GM21576 (cell line): ENCODE data around the gene FBXO45.
"Not testable (repeated sequence)": the region's sequence is repeated elsewhere in the genome, so short reads cannot be mapped to it uniquely, and the experiment has no call there.

Experiments used
- ATAC-seq: cut with Tn5 transposase; IDR thresholded peaks from one replicate; pipeline ENCODE4 v1.9.1; 2021; ENCODE audit warnings: mild to moderate bottlenecking, moderate library complexity; ENCODE audit not compliant: unreplicated experiment

FBXO45 gene

GRCh38 chr3:196555295-196555694 lies 13.2 kb upstream of the FBXO45 start:
- no peak for ATAC-seq

GRCh38 chr3:196557236-196557635 lies 11.2 kb upstream of the FBXO45 start:
- ATAC-seq: no peak

- no peak for ATAC-seq
These were observed 10.0 kb upstream of the FBXO45 start for GRCh38 chr3:196558476-196558875.

- no peak for ATAC-seq
These were observed 8.6 kb upstream of the FBXO45 start for GRCh38 chr3:196559826-196560225.

GRCh38 chr3:196563721-196564225 lies 4.7 kb upstream of the FBXO45 start:
- no peak for ATAC-seq

- peak; percentile 35 for ATAC-seq
These were observed 600 bp downstream of the FBXO45 start for GRCh38 chr3:196569003-196569516.

- not testable (repeated sequence) for ATAC-seq
These were observed 1.9 kb downstream of the FBXO45 start for GRCh38 chr3:196570332-196570731.

- ATAC-seq: no peak
These were observed 3.9 kb downstream of the FBXO45 start for GRCh38 chr3:196572389-196572788.

GRCh38 chr3:196585044-196585757 lies 16.7 kb downstream of the FBXO45 start:
- no peak for ATAC-seq

- no peak for ATAC-seq
These were observed 21.8 kb downstream of the FBXO45 start for GRCh38 chr3:196590279-196590678.

- ATAC-seq: no peak
These were observed 27.9 kb downstream of the FBXO45 start for GRCh38 chr3:196596355-196596754.

- ATAC-seq: not testable (repeated sequence)
These were observed 29.7 kb downstream of the FBXO45 start for GRCh38 chr3:196597971-196598733.

- ATAC-seq: no peak
These were observed 31.3 kb downstream of the FBXO45 start for GRCh38 chr3:196599734-196600128.

GRCh38 chr3:196600359-196600758 lies 31.9 kb downstream of the FBXO45 start:
- ATAC-seq: no peak

- ATAC-seq: no peak
These were observed 34.2 kb downstream of the FBXO45 start for GRCh38 chr3:196602673-196603072.

- ATAC-seq: no peak
These were observed 35.2 kb downstream of the FBXO45 start for GRCh38 chr3:196603683-196604082.

GRCh38 chr3:196604548-196604947 lies 36.1 kb downstream of the FBXO45 start:
- no peak for ATAC-seq

- ATAC-seq: no peak
These were observed 40.2 kb downstream of the FBXO45 start for GRCh38 chr3:196608693-196609092.

GRCh38 chr3:196609343-196609775 lies 40.9 kb downstream of the FBXO45 start:
- peak; percentile 83 for ATAC-seq

GRCh38 chr3:196609805-196610515 lies 41.5 kb downstream of the FBXO45 start:
- ATAC-seq: no peak
